ENCODE measurements around the gene BAIAP3.

The BAIAP3 gene

GRCh38 chr16:1300664-1301476, 32.6 kb upstream of the BAIAP3 start:
- DNase-seq, result peak; percentile 25

GRCh38 chr16:1301562-1301961, 31.9 kb upstream of the BAIAP3 start:
- DNase-seq, result no peak

GRCh38 chr16:1305823-1306222, 27.6 kb upstream of the BAIAP3 start:
- no peak for DNase-seq

- no peak for DNase-seq
Observed at GRCh38 chr16:1306334-1306733, 27.1 kb upstream of the BAIAP3 start.

GRCh38 chr16:1308036-1308976, 25.1 kb upstream of the BAIAP3 start:
- DNase-seq, result no peak

- peak; percentile 99 for DNase-seq
Observed at GRCh38 chr16:1308977-1309885, 24.2 kb upstream of the BAIAP3 start, which contains the start of gene UBE2I. Gene UBE2I (plus strand): TSS chr16:1309636. CDS start chr16:1314031, 4,395 bp downstream.

GRCh38 chr16:1309888-1310831, 23.3 kb upstream of the BAIAP3 start:
- DNase-seq, result peak; percentile 40

GRCh38 chr16:1310832-1311200, 22.6 kb upstream of the BAIAP3 start:
- no peak for DNase-seq

- no peak for DNase-seq
Observed at GRCh38 chr16:1311212-1311737, 22.2 kb upstream of the BAIAP3 start.

GRCh38 chr16:1311738-1312466, 21.5 kb upstream of the BAIAP3 start:
- no peak for DNase-seq

- DNase-seq, result no peak
Observed at GRCh38 chr16:1312467-1312816, 21.0 kb upstream of the BAIAP3 start.

- no peak for DNase-seq
Observed at GRCh38 chr16:1312903-1313302, 20.5 kb upstream of the BAIAP3 start.

GRCh38 chr16:1313721-1314369, 19.6 kb upstream of the BAIAP3 start:
- no peak for DNase-seq

- DNase-seq, result no peak
Observed at GRCh38 chr16:1314399-1315068, 18.9 kb upstream of the BAIAP3 start.

GRCh38 chr16:1315081-1316032, 18.1 kb upstream of the BAIAP3 start:
- DNase-seq, result no peak

- DNase-seq, result no peak
Observed at GRCh38 chr16:1316033-1316405, 17.4 kb upstream of the BAIAP3 start.

GRCh38 chr16:1317479-1318267, 15.8 kb upstream of the BAIAP3 start:
- no peak for DNase-seq

GRCh38 chr16:1318268-1318545, 15.2 kb upstream of the BAIAP3 start:
- DNase-seq, result no peak

Data from fibroblast of skin of right biceps (primary cell).